CD4-positive, alpha-beta T cell (primary cell): ENCODE data around the gene GSTA2. TPM values are rescaled to one million over a fixed set of nuclear protein-coding genes. Genes with fewer than 3 reads are reported as not detected.
A peak's percentile ranks its signal among the peaks of the same experiment; 100 is the strongest.

Experiments used
- ATAC-seq: fragments of 200-7000 bp; cut with Tn5 transposase; one replicate; pipeline ENCODE4 v1.10.0; 2022; ENCODE audit warnings: mild to moderate bottlenecking; ENCODE audit not compliant: poor library complexity
- CTCF ChIA-PET: fragments of 350-600 bp; sonication (Branson Sonifier 250); formaldehyde crosslinking; loops from one replicate; lab custom pipeline; 2021; ENCODE audit warnings: antibody characterized with exemption, inconsistent platforms; lab: Charles Lee
- POLR2A ChIA-PET: fragments of 350-600 bp; sonication (Branson Sonifier 250); formaldehyde crosslinking; loops from one replicate; lab custom pipeline; 2021; ENCODE audit warnings: antibody characterized with exemption, inconsistent platforms; lab: Charles Lee
- DNase-seq, 14 experiments: peaks; one replicate each; pipeline ENCODE4 v3.0.0-alpha.2; 2013 to 2020; ENCODE audit warnings: mixed read lengths in 2 of 14
- H3K27ac ChIP-seq, 2 donors: one replicate each; pipeline versions ENCODE4 v1.5.1 to v1.7.0; 2013; ENCODE audit warnings: low read length in 2 of 2, low read depth in 1 of 2, mild to moderate bottlenecking in 1 of 2
- H3K27me3 ChIP-seq, 2 experiments: 1 replicate in 1 of 2; 2 replicates in 1 of 2; pipeline versions ENCODE4 v1.6.1 to v1.7.0; 2013; ENCODE audit warnings: low read length in 2 of 2, control low read depth in 1 of 2, mild to moderate bottlenecking in 1 of 2, moderate library complexity in 1 of 2; ENCODE audit not compliant: insufficient read depth in 2 of 2, control insufficient read depth in 1 of 2
- H3K36me3 ChIP-seq: one replicate; pipeline ENCODE4 v1.6.1; 2013; ENCODE audit warnings: low read length, control low read depth; ENCODE audit not compliant: insufficient read depth
- H3K4me1 ChIP-seq: one replicate; pipeline ENCODE4 v1.6.1; 2013; ENCODE audit warnings: low read length, control low read depth; ENCODE audit not compliant: insufficient read depth
- H3K4me3 ChIP-seq: one replicate; pipeline ENCODE4 v1.5.1; 2013; ENCODE audit warnings: mild to moderate bottlenecking, low read length, moderate library complexity
- H3K9me3 ChIP-seq, 2 experiments: 1 replicate in 1 of 2; 2 replicates in 1 of 2; pipeline versions ENCODE4 v1.6.1 to v1.7.0; 2013; ENCODE audit warnings: low read length in 2 of 2, mild to moderate bottlenecking in 2 of 2, control low read depth in 1 of 2, moderate library complexity in 1 of 2; ENCODE audit not compliant: control insufficient read depth in 1 of 2, insufficient read depth in 1 of 2
- H3K27ac Mint-ChIP-seq: one replicate; pipeline ENCODE4 v1.8.0; 2020; ENCODE audit warnings: mixed read lengths
- H3K27me3 Mint-ChIP-seq: one replicate; pipeline ENCODE4 v1.8.0; 2021; ENCODE audit warnings: mixed read lengths
- H3K36me3 Mint-ChIP-seq: one replicate; pipeline ENCODE4 v1.8.0; 2021; ENCODE audit warnings: low read depth, mixed read lengths
- H3K4me1 Mint-ChIP-seq: one replicate; pipeline ENCODE4 v1.8.0; 2021; ENCODE audit warnings: low read depth, mixed read lengths
- H3K4me3 Mint-ChIP-seq: one replicate; pipeline ENCODE4 v1.8.0; 2020; ENCODE audit warnings: mild to moderate bottlenecking, mixed read lengths
- H3K9me3 Mint-ChIP-seq: one replicate; pipeline ENCODE4 v1.8.0; 2020; ENCODE audit warnings: mixed read lengths
- intact Hi-C, 2 experiments: fragments of 100-400 bp; cut with DNase I in 1 of 2; cut with micrococcal nuclease in 1 of 2; formaldehyde crosslinking; loops; one replicate each; pipeline versions ENCODE4 v1.15.1 to v1.9.0; 2023 to 2025; cut with DNase I, micrococcal nuclease
- total RNA-seq, 174 experiments: library from RNA in 2 of 174; stranded (reverse) in 2 of 174; gene quantifications; one replicate each; pipeline ENCODE4 v1.2.3 and lab custom pipeline; 2021 to 2026
- TF ChIP-seq, protein P1 (sequence below): fragments of 200-600 bp; IDR thresholded peaks from one replicate; pipeline ENCODE4 v1.8.0; 2022; ENCODE audit warnings: antibody characterized with exemption, mild to moderate bottlenecking

Gene GSTA2
- total RNA-seq, 2 experiments from 2014 or later = not detected

DNA sequence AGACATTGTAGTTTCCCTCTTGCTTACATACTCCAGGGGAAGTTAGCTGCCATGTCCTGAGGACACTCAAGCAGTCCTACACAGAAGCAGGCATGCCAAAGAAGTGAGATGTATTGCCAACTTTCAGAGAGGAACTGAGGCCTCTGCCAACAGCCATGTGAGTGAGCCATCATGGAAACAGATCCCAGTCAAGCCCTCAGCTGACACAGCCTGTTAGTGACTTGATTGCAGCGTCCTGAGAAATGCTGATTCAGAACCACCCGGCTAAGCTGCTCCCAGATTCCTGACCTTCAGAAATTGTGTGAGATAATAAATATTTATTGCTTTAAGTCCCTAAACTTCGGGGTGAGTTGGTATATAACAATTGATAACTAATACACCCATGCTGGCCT lies 38.1 kb downstream of the GSTA2 start:
- H3K4me1 ChIP-seq = no peaks in the 10 kb centered on the region
- no peaks in the 10 kb centered on the region for H3K36me3 ChIP-seq
- H3K27me3 Mint-ChIP-seq = no peaks in the 10 kb centered on the region
- H3K27ac ChIP-seq = no peak overlapping the region
- H3K4me3 ChIP-seq = no peak overlapping the region
- TF ChIP-seq, protein P1, sequence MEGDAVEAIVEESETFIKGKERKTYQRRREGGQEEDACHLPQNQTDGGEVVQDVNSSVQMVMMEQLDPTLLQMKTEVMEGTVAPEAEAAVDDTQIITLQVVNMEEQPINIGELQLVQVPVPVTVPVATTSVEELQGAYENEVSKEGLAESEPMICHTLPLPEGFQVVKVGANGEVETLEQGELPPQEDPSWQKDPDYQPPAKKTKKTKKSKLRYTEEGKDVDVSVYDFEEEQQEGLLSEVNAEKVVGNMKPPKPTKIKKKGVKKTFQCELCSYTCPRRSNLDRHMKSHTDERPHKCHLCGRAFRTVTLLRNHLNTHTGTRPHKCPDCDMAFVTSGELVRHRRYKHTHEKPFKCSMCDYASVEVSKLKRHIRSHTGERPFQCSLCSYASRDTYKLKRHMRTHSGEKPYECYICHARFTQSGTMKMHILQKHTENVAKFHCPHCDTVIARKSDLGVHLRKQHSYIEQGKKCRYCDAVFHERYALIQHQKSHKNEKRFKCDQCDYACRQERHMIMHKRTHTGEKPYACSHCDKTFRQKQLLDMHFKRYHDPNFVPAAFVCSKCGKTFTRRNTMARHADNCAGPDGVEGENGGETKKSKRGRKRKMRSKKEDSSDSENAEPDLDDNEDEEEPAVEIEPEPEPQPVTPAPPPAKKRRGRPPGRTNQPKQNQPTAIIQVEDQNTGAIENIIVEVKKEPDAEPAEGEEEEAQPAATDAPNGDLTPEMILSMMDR = no peak
- no peaks in the 10 kb centered on the region for H3K36me3 Mint-ChIP-seq
- no peaks in the 10 kb centered on the region for H3K9me3 ChIP-seq
- ChIA-PET POLR2A (no interaction called here), CTCF (interaction anchor here (1.4 kb wide), 1 partner anchor 9 kb away, joined by 5 read pairs; no protein-coding TSS in a partner anchor)
- DNase-seq = no peak
- no peak for ATAC-seq
- intact Hi-C loops = loop anchor here (10.0 kb wide), 1 partner anchor 760 kb away; no protein-coding TSS in a partner anchor
- no peaks in the 10 kb centered on the region for H3K27me3 ChIP-seq
- no peak overlapping the region for H3K4me3 Mint-ChIP-seq
- H3K9me3 Mint-ChIP-seq = no peaks in the 10 kb centered on the region
- no peak overlapping the region for H3K27ac Mint-ChIP-seq
- H3K4me1 Mint-ChIP-seq = no peaks in the 10 kb centered on the region

DNA sequence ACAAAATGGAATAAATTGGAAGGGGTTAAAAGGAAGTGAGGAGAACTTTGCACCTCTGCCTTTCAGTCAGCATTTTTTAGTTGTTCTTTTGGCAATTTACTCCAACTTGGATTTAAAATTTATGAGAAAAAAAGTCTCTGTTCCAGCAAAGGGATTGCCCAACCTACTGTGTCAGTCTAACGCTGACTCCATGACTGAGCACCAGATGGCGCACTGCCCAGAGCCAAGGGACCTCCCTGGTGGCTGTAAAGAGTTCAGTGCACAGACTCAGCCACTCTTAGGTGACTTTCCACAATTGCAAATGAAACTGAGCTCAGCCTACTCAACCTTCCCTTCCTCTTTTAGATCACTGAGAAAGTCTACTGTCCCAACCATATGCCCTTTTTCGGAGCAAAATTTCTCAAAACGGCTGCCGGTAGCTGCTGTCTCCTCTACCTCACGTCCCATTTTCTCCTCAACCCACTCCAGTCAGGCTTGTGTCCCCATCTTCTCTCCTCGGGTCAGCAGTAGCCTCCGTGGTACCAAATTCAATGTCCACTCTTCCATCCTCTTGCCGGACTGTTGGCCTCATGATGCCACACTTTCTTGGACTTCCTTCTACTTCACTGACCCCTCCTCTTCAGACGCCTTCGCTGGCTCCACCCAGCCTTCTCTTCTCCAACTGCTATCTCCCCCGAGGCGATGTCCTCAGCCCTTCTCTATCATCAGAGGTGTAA lies 38.7 kb downstream of the GSTA2 start:
- DNase-seq (peak; percentile 11 to 61 (median 32)), ATAC-seq (peak; percentile 75)
- no peak overlapping the region for H3K4me3 Mint-ChIP-seq
- H3K9me3 ChIP-seq = no peaks in the 10 kb centered on the region
- TF ChIP-seq, protein P1 = peak; percentile 30
- H3K27ac ChIP-seq = no peak overlapping the region
- H3K36me3 ChIP-seq = no peaks in the 10 kb centered on the region
- H3K4me3 ChIP-seq = no peak overlapping the region
- no peaks in the 10 kb centered on the region for H3K4me1 ChIP-seq
- no peaks in the 10 kb centered on the region for H3K36me3 Mint-ChIP-seq
- no peak overlapping the region for H3K27ac Mint-ChIP-seq
- CTCF ChIA-PET = interaction anchor here (1.4 kb wide), 1 partner anchor 9 kb away, joined by 5 read pairs; no protein-coding TSS in a partner anchor
- no peaks in the 10 kb centered on the region for H3K27me3 ChIP-seq
- POLR2A ChIA-PET = no interaction called here
- H3K27me3 Mint-ChIP-seq = no peaks in the 10 kb centered on the region
- H3K9me3 Mint-ChIP-seq = no peaks in the 10 kb centered on the region
- intact Hi-C loops = loop anchor here (10.0 kb wide), 1 partner anchor 760 kb away; no protein-coding TSS in a partner anchor
- no peaks in the 10 kb centered on the region for H3K4me1 Mint-ChIP-seq

DNA sequence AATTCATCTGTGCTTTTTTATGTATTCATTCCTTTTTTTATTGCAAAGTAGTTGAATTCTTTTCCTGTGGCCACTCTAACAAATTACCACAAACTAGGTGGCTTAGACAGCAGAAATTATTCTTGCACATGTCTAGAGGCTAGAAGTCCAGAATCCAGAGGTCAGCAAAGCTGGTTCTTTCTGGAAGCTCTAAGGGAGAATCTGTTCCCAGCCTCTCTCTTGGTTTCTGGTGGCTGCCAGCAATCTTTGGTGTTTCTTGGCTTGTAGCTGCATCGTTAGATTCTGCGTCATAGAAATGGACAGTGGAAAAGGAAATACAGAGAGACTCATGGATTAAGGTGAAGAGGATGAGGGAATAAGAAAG lies 39.3 kb downstream of the GSTA2 start:
- CTCF ChIA-PET = interaction anchor here (1.4 kb wide), 1 partner anchor 10 kb away, joined by 5 read pairs; no protein-coding TSS in a partner anchor
- Mint-ChIP-seq H3K27me3 (no peaks in the 10 kb centered on the region), H3K9me3 (no peaks in the 10 kb centered on the region), H3K27ac (no peak overlapping the region), H3K4me3 (no peak overlapping the region), H3K36me3 (no peaks in the 10 kb centered on the region), H3K4me1 (no peaks in the 10 kb centered on the region)
- Histone ChIP-seq H3K4me1 (no peaks in the 10 kb centered on the region), H3K9me3 (no peaks in the 10 kb centered on the region), H3K27me3 (no peaks in the 10 kb centered on the region), H3K36me3 (no peaks in the 10 kb centered on the region), H3K4me3 (no peak overlapping the region), H3K27ac (no peak overlapping the region)
- ATAC-seq (no peak), DNase-seq (no peak)
- intact Hi-C loops = loop anchor here (10.0 kb wide), 1 partner anchor 761 kb away; no protein-coding TSS in a partner anchor
- TF ChIP-seq, protein P1 = no peak
- POLR2A ChIA-PET = no interaction called here
